H1 (cell line): ENCODE data around the gene FGF2. TPM values are rescaled to one million over a fixed set of nuclear protein-coding genes. Genes with fewer than 3 reads are reported as not detected.

ENCODE experiments used
- CTCF ChIA-PET: fragments of 300-600 bp; sonication (Branson Sonifier 250); formaldehyde crosslinking; loops from one replicate; lab custom pipeline; 2021; ENCODE audit not compliant: partially characterized antibody; lab: Charles Lee
- POLR2A ChIA-PET: fragments of 300-600 bp; sonication (Branson Sonifier 250); formaldehyde crosslinking; loops from one replicate; lab custom pipeline; 2021; ENCODE audit warnings: inconsistent platforms; ENCODE audit not compliant: partially characterized antibody; lab: Charles Lee
- DNase-seq, 2 experiments: peaks; one replicate each; pipeline versions ENCODE4 v3.0.0 to v3.0.0-alpha.2; 2010 to 2022; ENCODE audit warnings: low spot score in 2 of 2, low read depth in 1 of 2, mixed read lengths in 1 of 2
- FAIRE-seq: peaks from 2 replicates; lab custom pipeline; 2011; peaks lifted over from hg19 to GRCh38; lab: Jason Lieb, UNC
- H2AFZ ChIP-seq: 2 replicates; pipeline ENCODE4 v1.8.1; 2012; ENCODE audit warnings: low read length, inconsistent platforms
- H2AK5ac ChIP-seq: 2 replicates; pipeline ENCODE4 v1.6.1; 2013; ENCODE audit warnings: low read depth, low read length
- H2BK120ac ChIP-seq: replicated peaks from 2 replicates; pipeline ENCODE3; 2013; ENCODE audit warnings: low read depth, low read length, inconsistent platforms
- H2BK12ac ChIP-seq: 2 replicates; pipeline ENCODE4 v1.6.1; 2013; ENCODE audit warnings: low read depth, low read length
- H2BK15ac ChIP-seq: 2 replicates; pipeline ENCODE4 v1.6.1; 2013; ENCODE audit warnings: low read length
- H2BK20ac ChIP-seq: 2 replicates; pipeline ENCODE4 v1.6.1; 2013; ENCODE audit warnings: low read length
- H2BK5ac ChIP-seq: 2 replicates; pipeline ENCODE4 v1.6.1; 2013; ENCODE audit warnings: low read depth, low read length
- H3K14ac ChIP-seq: 2 replicates; pipeline ENCODE4 v1.6.1; 2013; ENCODE audit warnings: inconsistent platforms; ENCODE audit not compliant: insufficient read length
- H3K18ac ChIP-seq: 2 replicates; pipeline ENCODE4 v1.6.1; 2013; ENCODE audit warnings: low read length; ENCODE audit errors: extremely low read depth
- H3K23ac ChIP-seq: 2 replicates; pipeline ENCODE4 v1.6.1; 2013; ENCODE audit warnings: inconsistent platforms; ENCODE audit not compliant: insufficient read length
- H3K23me2 ChIP-seq: 2 replicates; pipeline ENCODE4 v1.6.1; 2013; ENCODE audit warnings: low read depth, low read length
- H3K27ac ChIP-seq: 2 replicates; pipeline ENCODE4 v1.6.1; 2011; ENCODE audit warnings: low read depth, low read length, inconsistent platforms
- H3K27me3 ChIP-seq, 4 experiments: replicated peaks in 1 of 4; 1 replicate in 1 of 4; 2 replicates in 3 of 4; pipeline versions ENCODE4 v1.6.1 to v1.8.1; 2011 to 2013; ENCODE audit warnings: low read length in 3 of 4, mild to moderate bottlenecking in 3 of 4, inconsistent platforms in 2 of 4, mixed read lengths in 2 of 4, moderate library complexity in 1 of 4; ENCODE audit not compliant: control insufficient read depth in 3 of 4, insufficient read depth in 3 of 4; ENCODE audit errors: extremely low read depth in 1 of 4
- H3K36me3 ChIP-seq, 4 experiments: 2 replicates each; pipeline versions ENCODE4 v1.6.1 to v1.8.1; 2011 to 2013; ENCODE audit warnings: mild to moderate bottlenecking in 4 of 4, low read length in 3 of 4, moderate library complexity in 2 of 4, control low read depth in 1 of 4, inconsistent platforms in 1 of 4; ENCODE audit not compliant: insufficient read depth in 4 of 4, control insufficient read depth in 2 of 4
- H3K4ac ChIP-seq: replicated peaks from 2 replicates; pipeline ENCODE3; 2013; ENCODE audit warnings: low read length, low read depth, mixed read lengths, inconsistent platforms; ENCODE audit not compliant: insufficient read length
- H3K4me1 ChIP-seq, 4 experiments: replicated peaks in 1 of 4; 1 replicate in 1 of 4; 2 replicates in 3 of 4; pipeline versions ENCODE4 v1.6.1 to v1.8.1; 2011 to 2013; ENCODE audit warnings: low read length in 3 of 4, inconsistent platforms in 2 of 4, mixed read lengths in 1 of 4; ENCODE audit not compliant: insufficient read depth in 4 of 4, control insufficient read depth in 3 of 4
- H3K4me2 ChIP-seq, 2 experiments: 2 replicates each; pipeline versions ENCODE4 v1.6.1 to v1.8.1; 2011 to 2013; ENCODE audit warnings: low read depth in 2 of 2, low read length in 2 of 2, control low read depth in 1 of 2, inconsistent platforms in 1 of 2, mild to moderate bottlenecking in 1 of 2; ENCODE audit not compliant: insufficient read depth in 1 of 2
- H3K4me3 ChIP-seq, 4 experiments: fragments of 200-600, 300-600 bp in 1 of 4; sonication (generic), shearing (Covaris generic), sonication (Bioruptor Twin) in 1 of 4; 2 replicates each; pipeline versions ENCODE4 v1.5.1 to v1.8.1; 2011 to 2016; ENCODE audit warnings: low read length in 4 of 4, low read depth in 3 of 4, control low read depth in 2 of 4, inconsistent platforms in 2 of 4, mild to moderate bottlenecking in 2 of 4, mixed read lengths in 1 of 4, moderate library complexity in 1 of 4; ENCODE audit not compliant: insufficient read depth in 2 of 4; ENCODE audit errors: extremely low read depth in 1 of 4
- H3K56ac ChIP-seq: replicated peaks from 2 replicates; pipeline ENCODE3; 2013; ENCODE audit warnings: low read depth, mild to moderate bottlenecking, mixed read lengths, low read length, inconsistent platforms; ENCODE audit not compliant: insufficient read length
- H3K79me1 ChIP-seq: 2 replicates; pipeline ENCODE4 v1.6.1; 2013; ENCODE audit warnings: low read depth, low read length, control low read depth
- H3K79me2 ChIP-seq, 2 experiments: 2 replicates each; pipeline versions ENCODE4 v1.6.1 to v1.8.1; 2012 to 2013; ENCODE audit warnings: low read length in 2 of 2, mild to moderate bottlenecking in 2 of 2, inconsistent platforms in 1 of 2; ENCODE audit not compliant: insufficient read depth in 2 of 2, control insufficient read depth in 1 of 2
- H3K9ac ChIP-seq, 4 experiments: replicated peaks in 1 of 4; 1 replicate in 1 of 4; 2 replicates in 3 of 4; pipeline versions ENCODE4 v1.6.1 to v1.8.1; 2011 to 2013; ENCODE audit warnings: low read depth in 3 of 4, low read length in 3 of 4, control low read depth in 2 of 4, mild to moderate bottlenecking in 2 of 4, moderate library complexity in 2 of 4, inconsistent platforms in 1 of 4; ENCODE audit errors: extremely low read depth in 1 of 4
- H3K9me3 ChIP-seq, 2 experiments: 2 replicates each; pipeline versions ENCODE4 v1.6.1 to v1.8.1; 2012 to 2013; ENCODE audit warnings: mild to moderate bottlenecking in 2 of 2, moderate library complexity in 2 of 2, control low read depth in 1 of 2, inconsistent platforms in 1 of 2, low read depth in 1 of 2, low read length in 1 of 2, mixed read lengths in 1 of 2; ENCODE audit not compliant: insufficient read depth in 2 of 2
- H4K20me1 ChIP-seq, 2 experiments: replicated peaks in 1 of 2; 2 replicates each; pipeline versions ENCODE3 to v1.8.1; 2011 to 2013; ENCODE audit warnings: inconsistent platforms in 2 of 2, low read length in 2 of 2, mild to moderate bottlenecking in 1 of 2; ENCODE audit not compliant: insufficient read depth in 2 of 2, control insufficient read depth in 1 of 2
- H4K5ac ChIP-seq: 2 replicates; pipeline ENCODE4 v1.6.1; 2013; ENCODE audit warnings: low read length, low read depth, mixed read lengths, inconsistent platforms; ENCODE audit not compliant: insufficient read length
- H4K8ac ChIP-seq: 2 replicates; pipeline ENCODE4 v1.8.0; 2013; ENCODE audit warnings: mild to moderate bottlenecking, moderate library complexity, low read length, inconsistent platforms; ENCODE audit not compliant: insufficient read depth; ENCODE audit errors: extremely low read depth
- H4K91ac ChIP-seq: replicated peaks from 2 replicates; pipeline ENCODE3; 2013; ENCODE audit warnings: low read length, mixed read lengths, inconsistent platforms; ENCODE audit not compliant: insufficient read length
- BACH1 ChIP-seq: IDR thresholded peaks from 2 replicates; pipeline ENCODE4 v1.6.1; 2012; ENCODE audit warnings: low read length, improper control_type of control experiment
- CBX5 ChIP-seq: fragments of 300-800, 300-1000 bp; sonication (generic); IDR thresholded peaks from 2 replicates; pipeline ENCODE4 v1.7.1; 2016; ENCODE audit warnings: antibody characterized with exemption, low read length, low read depth
- CEBPB ChIP-seq: IDR thresholded peaks from 2 replicates; pipeline ENCODE4 v1.6.1; 2012; ENCODE audit warnings: low read depth, low read length
- GTF2F1 ChIP-seq: IDR thresholded peaks from 2 replicates; pipeline ENCODE4 v1.6.1; 2012; ENCODE audit warnings: low read depth, low read length, improper control_type of control experiment, borderline replicate concordance
- HDAC2 ChIP-seq, 2 experiments: fragments of 300-600 bp in 1 of 2; sonication (generic) in 1 of 2; IDR thresholded peaks; 2 replicates each; pipeline ENCODE4 v1.6.1; 2011 to 2012; ENCODE audit warnings: low read depth in 2 of 2, low read length in 2 of 2, mild to moderate bottlenecking in 2 of 2, moderate library complexity in 2 of 2, borderline replicate concordance in 1 of 2, inconsistent platforms in 1 of 2
- PHF8 ChIP-seq: fragments of 200-600 bp; sonication (generic); conservative IDR thresholded peaks from 2 replicates; pipeline ENCODE4 v1.7.1; 2012; ENCODE audit warnings: low read depth, mild to moderate bottlenecking, inconsistent platforms, low read length, moderate library complexity
- SP4 ChIP-seq: IDR thresholded peaks from 2 replicates; pipeline ENCODE4 v1.6.1; 2012; ENCODE audit warnings: low read length, inconsistent platforms
- YY1 ChIP-seq: IDR thresholded peaks from 2 replicates; pipeline ENCODE4 v1.6.1; 2011; ENCODE audit warnings: low read depth, mild to moderate bottlenecking, low read length
- WGBS, 2 experiments: shearing (Covaris generic) in 1 of 2; methylation state at CpG; one replicate each; pipeline versions ENCODE4 v1.1.6 to v1.1.7; 2013 to 2015; ENCODE audit warnings: low lambda C conversion rate in 2 of 2, mixed read lengths in 2 of 2, inconsistent platforms in 1 of 2, low coverage in 1 of 2, missing lambda C conversion rate in 1 of 2; ENCODE audit not compliant: insufficient replicate concordance in 2 of 2, insufficient coverage in 1 of 2, insufficient read length in 1 of 2; ENCODE audit errors: extremely low coverage in 1 of 2, missing lambda C conversion rate in 1 of 2; 5-methylcytosine and 5-hydroxymethylcytosine counted together
- polyA plus RNA-seq, 7 experiments: library from polyadenylated mRNA; depleted of rRNA in 3 of 7; stranded (reverse) in 5 of 7; unstranded in 2 of 7; fragments of >200 nt in 5 of 7; fragments of 200-250 nt in 2 of 7; gene quantifications; 1 replicate in 5 of 7; 2 replicates in 1 of 7; 4 replicates in 1 of 7; pipeline versions ENCODE4 v1.2.1 to v1.2.3, GENCODE V29; 2011 to 2013; ENCODE audit warnings: missing spikeins in 2 of 7, mixed read lengths in 2 of 7
- total RNA-seq: library from RNA; stranded (reverse); fragmentation: NEBNext Ultra II Directional; extraction: Animal tissue kit (Norgen Biotek cat#: 25700); gene quantifications from 2 replicates; pipeline ENCODE4 v1.2.1, GENCODE V29; 2021

The FGF2 gene
- total and polyA plus RNA-seq, 2 of the 8 experiments (the other 6 are each of a cell fraction or from before 2014, with no cell fraction given), result 23.4 to 145 TPM

- Histone ChIP-seq H2BK120ac (no peak overlapping the region), H3K79me2 (no peaks in the 10 kb centered on the region), H2BK12ac (no peak overlapping the region), H4K8ac (no peak overlapping the region), H4K20me1 (no peaks in the 10 kb centered on the region), H4K5ac (no peak overlapping the region), H3K79me1 (no peaks in the 10 kb centered on the region), H3K23ac (no peak overlapping the region), H3K14ac (no peak overlapping the region), H2BK5ac (no peak overlapping the region), H4K91ac (no peak overlapping the region), H3K9me3 (no peaks in the 10 kb centered on the region; a peak in 2 of 4 replicates), H3K4ac (no peak overlapping the region), H2BK20ac (no peak overlapping the region), H2AK5ac (no peak overlapping the region), H3K4me2 (no peak overlapping the region), H3K27ac (no peak overlapping the region), H3K18ac (no peak overlapping the region), H3K27me3 (no peaks in the 10 kb centered on the region), H3K4me1 (peaks cover 0 to 16% (median 12%) of the 10 kb centered on the region in 4 experiments; a peak in 5 of 7 replicates), H3K36me3 (no peaks in the 10 kb centered on the region; a peak in 1 of 8 replicates), H3K9ac (no peak overlapping the region), H3K23me2 (no peaks in the 10 kb centered on the region), H3K56ac (no peak overlapping the region), H3K4me3 (no peak overlapping the region), H2AFZ (no peak overlapping the region), H2BK15ac (no peak overlapping the region)
- ChIA-PET CTCF (interaction anchor here (1.3 kb wide), 1 partner anchor 61 kb away, joined by 3 read pairs; no protein-coding TSS in a partner anchor), POLR2A (interaction anchor here (2.0 to 2.3 kb wide), 2 partner anchors 10 to 19 kb away, joined by 4 to 14 read pairs; no protein-coding TSS in a partner anchor)
- 97% methylated on average over 7 of the region's 7 CpGs; no CpG with 5 or more reads in 1 of the 2 experiments for WGBS, 2 experiments
- DNase-seq (no peak), FAIRE-seq (no peak)
- no peak for TF ChIP-seq PHF8
- no peak for TF ChIP-seq SP4
- no peak for TF ChIP-seq CEBPB
- no peak for TF ChIP-seq GTF2F1
- no peak for TF ChIP-seq BACH1
- TF ChIP-seq HDAC2 (IDR thresholded peaks at IDR 0.05; ENCODE audit: borderline replicate concordance in 1 of 2, low read depth in 2 of 2, low read length in 2 of 2), result no peak
- TF ChIP-seq CBX5, result no peak
- no peak for TF ChIP-seq YY1
These were observed 48.6 kb upstream of the FGF2 start for GRCh38 chr4:122777846-122778673.
